HG02759 (cell line): Measurements from ENCODE around the gene CFI.

Experiments
- ATAC-seq: cut with Tn5 transposase; IDR thresholded peaks from one replicate; pipeline ENCODE4 v1.9.1; 2021; ENCODE audit warnings: mild to moderate bottlenecking, moderate library complexity; ENCODE audit not compliant: unreplicated experiment

The CFI gene

GRCh38 chr4:109801895-109802319 is at the start of gene CFI:
Gene CFI (minus strand): TSS chr4:109801999. CDS start chr4:109801971, 28 bp downstream.
- ATAC-seq = no peak

GRCh38 chr4:109850601-109851000 is 48.8 kb upstream of the CFI start:
- no peak for ATAC-seq

- no peak for ATAC-seq
Observed at GRCh38 chr4:109848501-109848900, 46.7 kb upstream of the CFI start.

- ATAC-seq = no peak
Observed at GRCh38 chr4:109847896-109848442, 46.2 kb upstream of the CFI start, which contains the start of gene LRIT3. Gene LRIT3 (plus strand): TSS chr4:109848107. CDS start chr4:109848202, 95 bp downstream.

GRCh38 chr4:109846395-109847098 is 44.7 kb upstream of the CFI start:
- ATAC-seq = no peak

GRCh38 chr4:109836985-109837384 is 35.2 kb upstream of the CFI start:
- ATAC-seq = no peak

GRCh38 chr4:109833756-109834155 is 32.0 kb upstream of the CFI start:
- no peak for ATAC-seq

- ATAC-seq = no peak
Observed at GRCh38 chr4:109827672-109828071, 25.9 kb upstream of the CFI start, which contains the start of gene RRH. Gene RRH (plus strand): TSS chr4:109827972. CDS start chr4:109828028, 56 bp downstream.

GRCh38 chr4:109826719-109827118 is 24.9 kb upstream of the CFI start:
- ATAC-seq = no peak

- ATAC-seq = no peak
Observed at GRCh38 chr4:109821185-109821584, 19.4 kb upstream of the CFI start.

GRCh38 chr4:109820563-109820962 is 18.8 kb upstream of the CFI start:
- ATAC-seq = no peak

- no peak for ATAC-seq
Observed at GRCh38 chr4:109818268-109818667, 16.5 kb upstream of the CFI start.

- no peak for ATAC-seq
Observed at GRCh38 chr4:109816894-109817293, 15.1 kb upstream of the CFI start.

- no peak for ATAC-seq
Observed at GRCh38 chr4:109816082-109816442, 14.3 kb upstream of the CFI start.

- peak; percentile 99 for ATAC-seq
Observed at GRCh38 chr4:109815151-109816081, 13.6 kb upstream of the CFI start, which contains the start of gene GAR1. Gene GAR1 (plus strand): TSS chr4:109815762. CDS start chr4:109816165, 403 bp downstream.

GRCh38 chr4:109811707-109812106 is 9.9 kb upstream of the CFI start:
- ATAC-seq = no peak

- no peak for ATAC-seq
Observed at GRCh38 chr4:109810552-109811387, 9.0 kb upstream of the CFI start.

- ATAC-seq = no peak
Observed at GRCh38 chr4:109809655-109810054, 7.9 kb upstream of the CFI start.

- ATAC-seq = peak; percentile 79
Observed at GRCh38 chr4:109803924-109804571, 2.2 kb upstream of the CFI start.
